HepG2 (cell line): ENCODE data around the gene P2RY2. TPM values are rescaled to one million over a fixed set of nuclear protein-coding genes. Genes with fewer than 3 reads are reported as not detected.
A peak's percentile ranks its signal among the peaks of the same experiment; 100 is the strongest.

Source experiments
- EZH2 ChIP-seq: conservative IDR thresholded peaks from 2 replicates; pipeline ENCODE4 v1.6.1; 2012; ENCODE audit warnings: mild to moderate bottlenecking, low read depth, low read length, moderate library complexity
- HNRNPLL ChIP-seq: fragments of 200-400 bp; formaldehyde crosslinking; IDR thresholded peaks from 2 replicates; pipeline ENCODE4 v1.6.1; 2017; ENCODE audit warnings: mild to moderate bottlenecking, low read depth, low read length; ENCODE audit not compliant: poor library complexity, severe bottlenecking
- KDM2A ChIP-seq: sonication (generic); formaldehyde crosslinking; IDR thresholded peaks from 2 replicates; pipeline ENCODE4 v1.4.0; 2020; ENCODE audit warnings: low read depth, missing genetic modification reagents, borderline replicate concordance
- NCOA1 ChIP-seq: sonication (generic); formaldehyde crosslinking; IDR thresholded peaks from 2 replicates; pipeline ENCODE4 v1.9.0; 2021; ENCODE audit warnings: missing genetic modification reagents
- NCOA2 ChIP-seq: sonication (generic); formaldehyde crosslinking; IDR thresholded peaks from 2 replicates; pipeline ENCODE4 v1.8.0; 2022; ENCODE audit warnings: inconsistent platforms
- NFE2L1 ChIP-seq: sonication (generic); formaldehyde crosslinking; IDR thresholded peaks from 2 replicates; pipeline ENCODE4 v1.4.0; 2020; ENCODE audit warnings: missing genetic modification reagents, mild to moderate bottlenecking, borderline replicate concordance
- NFIB ChIP-seq: sonication (generic); formaldehyde crosslinking; IDR thresholded peaks from 2 replicates; pipeline ENCODE4 v1.9.0; 2021; ENCODE audit warnings: missing genetic modification reagents, mild to moderate bottlenecking, borderline replicate concordance
- SP2 ChIP-seq: sonication (generic); formaldehyde crosslinking; IDR thresholded peaks from 2 replicates; pipeline ENCODE4 v1.5.1; 2020; ENCODE audit warnings: mild to moderate bottlenecking, missing genetic modification reagents
- SRSF4 ChIP-seq: fragments of 200-400 bp; formaldehyde crosslinking; IDR thresholded peaks from one replicate; pipeline ENCODE4 v1.6.1; 2018; ENCODE audit warnings: mild to moderate bottlenecking, low read depth, low read length, moderate library complexity; ENCODE audit not compliant: poor library complexity, severe bottlenecking
- THAP11 ChIP-seq: IDR thresholded peaks from 2 replicates; pipeline ENCODE4 v1.6.1; 2016; ENCODE audit warnings: missing biosample characterization, missing genetic modification reagents
- ZBTB38 ChIP-seq: sonication (generic); formaldehyde crosslinking; IDR thresholded peaks from 2 replicates; pipeline ENCODE4 v1.5.1; 2020; ENCODE audit warnings: mild to moderate bottlenecking, missing genetic modification reagents
- ZNF136 ChIP-seq: sonication (generic); formaldehyde crosslinking; IDR thresholded peaks from 2 replicates; pipeline ENCODE4 v1.8.1; 2022; ENCODE audit warnings: low read depth, mild to moderate bottlenecking, moderate library complexity, missing genetic modification reagents
- ZNF446 ChIP-seq: sonication (generic); formaldehyde crosslinking; IDR thresholded peaks from 2 replicates; pipeline ENCODE4 v1.5.0; 2020; ENCODE audit warnings: mild to moderate bottlenecking, missing genetic modification reagents
- ZNF451 ChIP-seq: sonication (generic); formaldehyde crosslinking; IDR thresholded peaks from 2 replicates; pipeline ENCODE4 v1.5.0; 2020; ENCODE audit warnings: mild to moderate bottlenecking, missing genetic modification reagents
- ZNF460 ChIP-seq: sonication (generic); formaldehyde crosslinking; IDR thresholded peaks from 2 replicates; pipeline ENCODE4 v1.5.1; 2020; ENCODE audit warnings: missing genetic modification reagents, mild to moderate bottlenecking, borderline replicate concordance
- ZNF564 ChIP-seq: sonication (generic); formaldehyde crosslinking; IDR thresholded peaks from 2 replicates; pipeline ENCODE4 v1.8.1; 2023; ENCODE audit warnings: mild to moderate bottlenecking, missing genetic modification reagents
- ZNF7 ChIP-seq: IDR thresholded peaks from 2 replicates; pipeline ENCODE4 v1.6.1; 2016; ENCODE audit warnings: missing biosample characterization, missing genetic modification reagents
- polyA plus RNA-seq, 8 experiments: library from polyadenylated mRNA; depleted of rRNA in 3 of 8; stranded (reverse) in 7 of 8; unstranded in 1 of 8; fragments of >200 nt; fragmentation: Illumina TruSeq in 4 of 8; extraction: Trizol in 4 of 8; gene quantifications; 2 replicates each; pipeline versions ENCODE4 v1.2.1 to v1.2.3, GENCODE V29; 2011 to 2016; ENCODE audit warnings: low read depth in 4 of 8, missing spikeins in 1 of 8, mixed read lengths in 1 of 8; ENCODE audit not compliant: insufficient read depth in 1 of 8
- total RNA-seq, 5 experiments: library from RNA; depleted of rRNA; stranded (reverse); fragments of >200 nt; fragmentation: Illumina TruSeq; extraction: Trizol; gene quantifications; 2 replicates each; pipeline ENCODE4 v1.2.3, GENCODE V29; 2016; ENCODE audit warnings: low read depth in 1 of 5
- TF ChIP-seq, protein P1 (sequence below): sonication (generic); formaldehyde crosslinking; IDR thresholded peaks from 2 replicates; pipeline ENCODE4 v1.5.0; 2020; ENCODE audit warnings: mild to moderate bottlenecking, missing genetic modification reagents, moderate library complexity
- TF ChIP-seq, protein P2 (sequence below): sonication (generic); formaldehyde crosslinking; IDR thresholded peaks from 2 replicates; pipeline ENCODE4 v1.4.0; 2020; ENCODE audit warnings: missing genetic modification reagents; ENCODE audit errors: not compliant biosample characterization
- TF ChIP-seq, protein P3 (sequence below): sonication (generic); formaldehyde crosslinking; IDR thresholded peaks from 2 replicates; pipeline ENCODE4 v1.4.0; 2020; ENCODE audit warnings: low read depth, mild to moderate bottlenecking, missing genetic modification reagents
- TF ChIP-seq, protein P4 (sequence below): sonication (generic); formaldehyde crosslinking; IDR thresholded peaks from 2 replicates; pipeline ENCODE4 v1.4.0; 2020; ENCODE audit warnings: missing genetic modification reagents, borderline replicate concordance
- TF ChIP-seq, protein P5 (sequence below): sonication (generic); formaldehyde crosslinking; IDR thresholded peaks from 2 replicates; pipeline ENCODE4 v1.5.0; 2020; ENCODE audit warnings: missing genetic modification reagents, mild to moderate bottlenecking, borderline replicate concordance

The P2RY2 gene
- total and polyA plus RNA-seq, 2 of the 13 experiments (the other 11 are each of a cell fraction or from before 2014, with no cell fraction given), result 0.95 to 3.1 TPM

DNA sequence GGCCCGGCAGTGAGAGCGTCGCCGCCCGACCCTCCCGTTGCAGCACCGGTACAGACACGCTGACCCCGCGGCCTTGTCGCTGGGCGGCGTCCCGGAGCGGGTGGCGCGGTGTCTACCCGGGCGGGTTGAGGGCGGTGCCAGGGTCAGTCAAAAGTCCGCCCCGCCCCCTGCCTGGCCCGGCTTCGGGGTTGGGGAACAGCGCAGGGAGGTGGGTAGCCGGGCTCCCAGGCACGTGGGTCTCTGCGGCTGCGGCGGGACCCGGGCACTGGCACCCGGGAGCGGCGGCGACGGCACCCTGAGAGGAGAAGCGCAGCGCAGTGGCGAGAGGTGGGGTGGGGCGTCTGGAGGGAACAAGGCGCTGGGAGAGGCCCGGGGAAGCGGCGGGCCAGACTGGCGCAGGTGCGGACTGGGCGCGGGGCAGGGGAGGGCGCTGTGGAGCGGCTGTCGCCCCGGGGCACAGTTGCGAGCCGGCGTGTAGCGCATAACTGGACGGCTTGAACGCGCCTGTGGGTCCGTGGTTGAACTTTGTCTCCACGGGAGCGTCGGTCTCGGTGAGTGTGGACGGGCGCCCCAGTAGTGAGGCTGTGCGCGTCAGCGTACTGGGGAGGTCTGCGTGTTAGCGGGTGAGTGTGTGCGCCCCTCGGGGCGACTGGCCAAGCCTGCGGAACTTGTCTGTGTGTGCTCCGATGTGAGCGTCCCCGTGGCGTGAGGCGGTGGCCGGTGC is at the start of gene P2RY2 (continued):
- TF ChIP-seq, protein P1, sequence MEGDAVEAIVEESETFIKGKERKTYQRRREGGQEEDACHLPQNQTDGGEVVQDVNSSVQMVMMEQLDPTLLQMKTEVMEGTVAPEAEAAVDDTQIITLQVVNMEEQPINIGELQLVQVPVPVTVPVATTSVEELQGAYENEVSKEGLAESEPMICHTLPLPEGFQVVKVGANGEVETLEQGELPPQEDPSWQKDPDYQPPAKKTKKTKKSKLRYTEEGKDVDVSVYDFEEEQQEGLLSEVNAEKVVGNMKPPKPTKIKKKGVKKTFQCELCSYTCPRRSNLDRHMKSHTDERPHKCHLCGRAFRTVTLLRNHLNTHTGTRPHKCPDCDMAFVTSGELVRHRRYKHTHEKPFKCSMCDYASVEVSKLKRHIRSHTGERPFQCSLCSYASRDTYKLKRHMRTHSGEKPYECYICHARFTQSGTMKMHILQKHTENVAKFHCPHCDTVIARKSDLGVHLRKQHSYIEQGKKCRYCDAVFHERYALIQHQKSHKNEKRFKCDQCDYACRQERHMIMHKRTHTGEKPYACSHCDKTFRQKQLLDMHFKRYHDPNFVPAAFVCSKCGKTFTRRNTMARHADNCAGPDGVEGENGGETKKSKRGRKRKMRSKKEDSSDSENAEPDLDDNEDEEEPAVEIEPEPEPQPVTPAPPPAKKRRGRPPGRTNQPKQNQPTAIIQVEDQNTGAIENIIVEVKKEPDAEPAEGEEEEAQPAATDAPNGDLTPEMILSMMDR (CRISPR knock-in tag), result peak; percentile 51
- TF ChIP-seq KDM2A (CRISPR knock-in tag) (peak; percentile 71), SRSF4 (no peak), NCOA1 (CRISPR knock-in tag) (no peak), ZNF446 (CRISPR knock-in tag) (peak; percentile 86; the same call in 1 of the 2 replicates), NFE2L1 (no peak), THAP11 (CRISPR knock-in tag) (no peak), HNRNPLL (peak; percentile 69), ZNF136 (CRISPR knock-in tag) (no peak), ZBTB38 (CRISPR knock-in tag) (peak; percentile 42; the same call in 1 of the 2 replicates), ZNF564 (CRISPR knock-in tag) (peak; percentile 50; the same call in 1 of the 2 replicates), ZNF7 (CRISPR knock-in tag) (no peak), NCOA2 (CRISPR knock-in tag) (0 out of 2 replicates have a peak, but pooled peaks have one; percentile 18), SP2 (0 out of 2 replicates have a peak, but pooled peaks have one; percentile 11), EZH2 (no peak), NFIB (CRISPR knock-in tag) (no peak), ZNF460 (CRISPR knock-in tag) (no peak), ZNF451 (no peak)
- TF ChIP-seq, protein P2, sequence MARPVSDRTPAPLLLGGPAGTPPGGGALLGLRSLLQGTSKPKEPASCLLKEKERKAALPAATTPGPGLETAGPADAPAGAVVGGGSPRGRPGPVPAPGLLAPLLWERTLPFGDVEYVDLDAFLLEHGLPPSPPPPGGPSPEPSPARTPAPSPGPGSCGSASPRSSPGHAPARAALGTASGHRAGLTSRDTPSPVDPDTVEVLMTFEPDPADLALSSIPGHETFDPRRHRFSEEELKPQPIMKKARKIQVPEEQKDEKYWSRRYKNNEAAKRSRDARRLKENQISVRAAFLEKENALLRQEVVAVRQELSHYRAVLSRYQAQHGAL (CRISPR knock-in tag), result no peak
- TF ChIP-seq, protein P3, sequence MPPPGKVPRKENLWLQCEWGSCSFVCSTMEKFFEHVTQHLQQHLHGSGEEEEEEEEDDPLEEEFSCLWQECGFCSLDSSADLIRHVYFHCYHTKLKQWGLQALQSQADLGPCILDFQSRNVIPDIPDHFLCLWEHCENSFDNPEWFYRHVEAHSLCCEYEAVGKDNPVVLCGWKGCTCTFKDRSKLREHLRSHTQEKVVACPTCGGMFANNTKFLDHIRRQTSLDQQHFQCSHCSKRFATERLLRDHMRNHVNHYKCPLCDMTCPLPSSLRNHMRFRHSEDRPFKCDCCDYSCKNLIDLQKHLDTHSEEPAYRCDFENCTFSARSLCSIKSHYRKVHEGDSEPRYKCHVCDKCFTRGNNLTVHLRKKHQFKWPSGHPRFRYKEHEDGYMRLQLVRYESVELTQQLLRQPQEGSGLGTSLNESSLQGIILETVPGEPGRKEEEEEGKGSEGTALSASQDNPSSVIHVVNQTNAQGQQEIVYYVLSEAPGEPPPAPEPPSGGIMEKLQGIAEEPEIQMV (CRISPR knock-in tag), result 0 out of 2 replicates have a peak, but pooled peaks have one; percentile 26
- TF ChIP-seq, protein P4, sequence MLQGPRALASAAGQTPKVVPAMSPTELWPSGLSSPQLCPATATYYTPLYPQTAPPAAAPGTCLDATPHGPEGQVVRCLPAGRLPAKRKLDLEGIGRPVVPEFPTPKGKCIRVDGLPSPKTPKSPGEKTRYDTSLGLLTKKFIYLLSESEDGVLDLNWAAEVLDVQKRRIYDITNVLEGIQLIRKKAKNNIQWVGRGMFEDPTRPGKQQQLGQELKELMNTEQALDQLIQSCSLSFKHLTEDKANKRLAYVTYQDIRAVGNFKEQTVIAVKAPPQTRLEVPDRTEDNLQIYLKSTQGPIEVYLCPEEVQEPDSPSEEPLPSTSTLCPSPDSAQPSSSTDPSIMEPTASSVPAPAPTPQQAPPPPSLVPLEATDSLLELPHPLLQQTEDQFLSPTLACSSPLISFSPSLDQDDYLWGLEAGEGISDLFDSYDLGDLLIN (CRISPR knock-in tag), result peak; percentile 25; the same call in 1 of the 2 replicates
- TF ChIP-seq, protein P5, sequence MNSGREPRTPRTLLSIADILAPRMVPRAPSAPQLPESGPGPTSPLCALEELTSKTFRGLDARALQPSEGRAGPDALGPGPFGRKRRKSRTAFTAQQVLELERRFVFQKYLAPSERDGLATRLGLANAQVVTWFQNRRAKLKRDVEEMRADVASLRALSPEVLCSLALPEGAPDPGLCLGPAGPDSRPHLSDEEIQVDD, result 0 out of 2 replicates have a peak, but pooled peaks have one; percentile 34
